ENCODE data around the gene PIEZO1.
A peak's percentile ranks its signal among the peaks of the same experiment; 100 is the strongest.

The PIEZO1 gene

DNA sequence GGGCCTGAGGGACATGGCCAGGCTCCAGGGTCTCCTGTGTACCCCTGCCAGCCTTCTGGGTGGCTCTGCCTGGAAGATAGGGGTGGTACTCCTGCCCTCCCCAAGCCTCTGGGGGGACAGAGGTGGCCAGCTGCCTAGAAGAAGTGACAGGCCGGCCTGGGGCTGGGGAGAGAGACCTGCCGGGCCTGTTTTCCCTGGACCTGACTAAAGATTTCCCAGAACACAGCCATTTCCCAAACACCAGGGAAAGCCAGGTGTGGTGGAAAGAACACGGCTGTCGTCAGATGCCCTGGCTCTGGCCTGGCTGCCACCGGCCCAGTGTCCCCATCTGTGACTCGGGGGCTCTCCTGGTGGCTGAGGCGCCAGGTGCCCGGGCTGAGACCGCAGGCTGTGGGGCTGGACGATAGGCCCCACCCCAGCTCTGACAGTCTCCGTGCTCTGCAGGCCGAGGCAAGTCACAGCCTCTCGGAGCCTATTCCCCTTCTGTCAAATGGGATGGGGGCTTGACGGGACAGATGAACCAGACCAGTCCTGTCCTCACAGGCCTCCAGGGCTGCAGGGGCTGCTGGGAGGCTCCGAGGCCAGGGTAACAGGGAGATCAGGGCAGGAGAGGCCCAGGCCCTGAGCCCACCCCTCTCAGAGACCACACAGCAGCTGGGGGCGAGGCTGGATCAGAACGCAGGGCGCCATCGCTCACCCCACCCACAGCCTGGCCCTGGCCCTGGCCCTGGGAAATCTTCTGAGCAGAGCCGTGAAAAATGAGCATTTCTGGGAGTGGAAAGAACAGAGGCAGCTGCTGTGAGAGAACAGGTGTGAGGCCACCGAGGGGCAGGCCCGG, 45.7 kb downstream of the PIEZO1 start:
- Histone ChIP-seq H3K4me3 (ENCODE audit: low read depth in 1 of 2, low read length in 2 of 2) (no peak overlapping the region), H3K36me3 (ENCODE audit: insufficient read depth, low read length) (peaks cover 49% of the 10 kb centered on the region), H3K9ac (ENCODE audit: low read length) (no peak overlapping the region), H3K4me1 (ENCODE audit: insufficient read depth, low read length) (peaks cover 15% of the 10 kb centered on the region), H3K9me3 (ENCODE audit: low read length) (no peaks in the 10 kb centered on the region), H3K27ac (ENCODE audit: low read depth, low read length) (peak overlapping the region; percentile 21), H3K27me3 (ENCODE audit: control insufficient read depth in 1 of 2, insufficient read depth in 2 of 2, low read length in 2 of 2) (no peaks in the 10 kb centered on the region)

DNA sequence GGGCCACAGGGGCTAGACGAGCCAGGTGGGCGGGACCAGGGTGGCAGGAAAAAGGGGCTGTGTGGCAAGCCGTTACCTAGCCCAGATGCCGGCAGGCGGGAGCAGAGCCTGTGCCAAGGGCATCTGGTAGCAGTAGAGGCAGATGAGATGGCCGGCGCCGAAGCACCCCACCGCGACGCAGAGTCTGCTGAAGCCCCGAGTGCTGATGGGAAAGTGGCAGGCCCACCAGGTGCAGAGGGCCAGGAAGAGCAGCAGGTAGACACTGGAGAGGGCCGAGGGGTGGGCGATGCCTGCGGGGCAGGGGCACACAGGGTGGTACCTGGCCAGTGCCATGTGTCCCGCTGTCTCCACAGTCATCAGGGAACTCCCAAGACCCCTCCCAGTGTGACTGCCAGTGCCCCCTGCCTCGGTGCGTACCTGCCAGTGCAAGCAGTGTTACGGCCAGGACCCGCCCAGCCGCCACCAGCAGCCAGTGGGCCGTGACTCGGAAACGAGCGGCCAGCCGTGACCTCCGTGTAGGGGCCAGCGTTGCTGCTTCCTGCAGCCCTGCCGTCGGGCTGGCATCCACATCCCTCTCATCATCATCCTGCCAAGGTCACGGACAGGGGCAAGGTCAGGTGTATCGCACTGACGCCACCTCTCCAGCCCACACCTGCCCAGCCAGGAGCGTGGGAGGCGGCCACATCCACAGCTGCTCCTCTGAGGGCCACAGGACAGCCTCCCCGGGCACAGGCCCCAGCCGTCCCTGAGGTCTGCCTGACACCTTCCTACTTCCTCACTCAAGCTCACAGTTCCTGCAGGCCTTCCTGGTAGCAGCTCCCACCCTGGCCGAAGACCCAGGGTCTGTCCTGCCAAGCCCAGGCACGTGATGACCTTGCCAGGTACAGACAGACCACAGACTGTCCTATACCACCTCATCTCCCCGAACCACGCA, 46.6 kb downstream of the PIEZO1 start:
- peaks cover 56% of the 10 kb centered on the region for H3K36me3 ChIP-seq (ENCODE audit: insufficient read depth, low read length)
- no peaks in the 10 kb centered on the region for H3K27me3 ChIP-seq (ENCODE audit: control insufficient read depth in 1 of 2, insufficient read depth in 2 of 2, low read length in 2 of 2)
- no peak overlapping the region for H3K9ac ChIP-seq (ENCODE audit: low read length)
- peaks cover 6% of the 10 kb centered on the region for H3K4me1 ChIP-seq (ENCODE audit: insufficient read depth, low read length)
- H3K9me3 ChIP-seq (ENCODE audit: low read length) = no peaks in the 10 kb centered on the region
- no peak overlapping the region for H3K4me3 ChIP-seq (ENCODE audit: low read depth in 1 of 2, low read length in 2 of 2)
- no peak overlapping the region for H3K27ac ChIP-seq (ENCODE audit: low read depth, low read length)

DNA sequence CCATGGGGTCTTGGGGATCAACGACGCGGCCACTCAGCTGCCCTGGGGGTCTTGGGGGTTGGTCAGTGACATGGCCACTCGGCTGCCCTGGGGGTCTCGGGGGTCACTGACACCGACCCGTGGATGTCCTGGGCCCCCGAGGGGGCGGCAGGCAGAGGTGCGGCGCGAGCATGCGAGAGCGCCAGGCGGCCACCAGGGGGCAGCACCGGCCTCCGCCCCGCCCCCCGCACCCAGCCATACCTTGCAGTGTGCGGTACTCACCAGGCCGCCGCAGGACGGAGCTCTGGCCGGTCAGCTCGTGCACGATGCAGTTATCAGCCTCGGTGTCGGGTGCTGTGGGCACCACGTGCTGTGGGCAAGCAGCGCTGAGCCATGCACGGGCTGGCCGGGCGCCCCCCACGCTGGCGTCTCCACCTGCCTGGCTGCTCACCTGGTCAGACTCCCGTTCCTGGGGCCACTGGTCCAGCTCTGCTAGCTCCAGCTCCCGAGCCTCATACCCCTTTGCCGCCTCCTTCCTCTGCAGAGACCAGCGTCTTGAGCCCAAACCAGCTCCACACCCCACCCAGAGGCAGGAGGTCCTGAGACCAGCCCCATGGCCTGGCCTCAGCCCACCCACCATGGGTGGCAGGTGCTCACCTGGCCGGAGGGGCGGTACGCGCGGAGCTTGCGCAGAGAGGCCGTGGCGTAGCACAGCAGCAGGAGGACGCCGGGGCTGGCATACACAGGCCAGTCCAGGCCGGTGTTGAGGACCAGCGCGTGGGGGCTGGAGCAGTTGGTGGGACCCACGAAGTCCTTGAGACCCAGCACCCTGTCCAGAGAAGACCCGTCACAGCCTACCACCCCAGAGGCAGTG, 47.5 kb downstream of the PIEZO1 start:
- H3K27me3 ChIP-seq (ENCODE audit: control insufficient read depth in 1 of 2, insufficient read depth in 2 of 2, low read length in 2 of 2) = no peaks in the 10 kb centered on the region
- H3K36me3 ChIP-seq (ENCODE audit: insufficient read depth, low read length) = peaks cover 52% of the 10 kb centered on the region
- H3K27ac ChIP-seq (ENCODE audit: low read depth, low read length) = no peak overlapping the region
- no peak overlapping the region for H3K9ac ChIP-seq (ENCODE audit: low read length)
- H3K4me3 ChIP-seq (ENCODE audit: low read depth in 1 of 2, low read length in 2 of 2) = no peak overlapping the region
- H3K9me3 ChIP-seq (ENCODE audit: low read length) = no peaks in the 10 kb centered on the region
- peaks cover 4% of the 10 kb centered on the region for H3K4me1 ChIP-seq (ENCODE audit: insufficient read depth, low read length)

DNA sequence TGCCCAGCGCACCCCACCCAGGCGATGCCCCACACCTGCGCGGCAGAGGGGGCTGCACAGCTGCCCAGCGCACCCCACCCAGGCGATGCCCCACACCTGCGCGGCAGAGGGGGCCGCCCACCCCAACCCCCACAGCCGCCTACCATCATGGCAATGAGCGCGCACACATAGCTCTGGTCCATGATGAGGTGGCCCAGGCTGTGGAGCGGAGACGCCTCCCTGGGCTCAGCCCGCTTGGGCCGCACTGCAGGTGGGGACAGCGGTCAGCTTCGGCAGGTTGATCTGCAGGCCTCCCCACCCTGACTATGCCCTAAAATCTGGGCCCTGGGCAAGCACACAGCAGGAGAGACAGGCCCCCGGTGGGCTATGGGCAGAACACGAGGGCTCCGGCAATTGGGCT, 48.5 kb downstream of the PIEZO1 start:
- no peak overlapping the region for H3K27ac ChIP-seq (ENCODE audit: low read depth, low read length)
- peaks cover 4% of the 10 kb centered on the region for H3K4me1 ChIP-seq (ENCODE audit: insufficient read depth, low read length)
- H3K4me3 ChIP-seq (ENCODE audit: low read depth in 1 of 2, low read length in 2 of 2) = no peak overlapping the region
- H3K9me3 ChIP-seq (ENCODE audit: low read length) = no peaks in the 10 kb centered on the region
- H3K27me3 ChIP-seq (ENCODE audit: control insufficient read depth in 1 of 2, insufficient read depth in 2 of 2, low read length in 2 of 2) = no peaks in the 10 kb centered on the region
- H3K36me3 ChIP-seq (ENCODE audit: insufficient read depth, low read length) = peaks cover 52% of the 10 kb centered on the region
- H3K9ac ChIP-seq (ENCODE audit: low read length) = no peak overlapping the region

DNA sequence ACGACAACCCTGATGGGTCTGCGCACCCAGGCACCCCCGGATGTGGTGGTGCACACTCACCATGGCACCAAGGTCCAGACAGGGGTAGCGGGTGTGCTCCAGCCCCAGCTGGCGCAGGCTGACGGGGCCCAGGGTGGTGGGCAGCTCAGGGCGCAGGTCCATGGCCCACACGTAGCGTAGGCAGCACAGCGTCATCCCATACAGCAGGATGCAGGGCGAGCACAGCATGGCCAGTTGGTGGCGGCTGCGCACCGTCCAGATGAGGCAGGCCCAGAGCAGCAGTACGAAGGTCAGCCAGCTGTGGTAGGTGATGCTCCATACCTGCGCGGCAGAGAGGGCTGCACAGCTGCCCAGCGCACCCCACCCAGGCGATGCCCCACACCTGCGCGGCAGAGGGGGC, 48.9 kb downstream of the PIEZO1 start:
- Histone ChIP-seq H3K9me3 (ENCODE audit: low read length) (no peaks in the 10 kb centered on the region), H3K4me1 (ENCODE audit: insufficient read depth, low read length) (peaks cover 4% of the 10 kb centered on the region), H3K9ac (ENCODE audit: low read length) (no peak overlapping the region), H3K27me3 (ENCODE audit: control insufficient read depth in 1 of 2, insufficient read depth in 2 of 2, low read length in 2 of 2) (no peaks in the 10 kb centered on the region), H3K36me3 (ENCODE audit: insufficient read depth, low read length) (peaks cover 52% of the 10 kb centered on the region), H3K4me3 (ENCODE audit: low read depth in 1 of 2, low read length in 2 of 2) (no peak overlapping the region), H3K27ac (ENCODE audit: low read depth, low read length) (no peak overlapping the region)

DNA sequence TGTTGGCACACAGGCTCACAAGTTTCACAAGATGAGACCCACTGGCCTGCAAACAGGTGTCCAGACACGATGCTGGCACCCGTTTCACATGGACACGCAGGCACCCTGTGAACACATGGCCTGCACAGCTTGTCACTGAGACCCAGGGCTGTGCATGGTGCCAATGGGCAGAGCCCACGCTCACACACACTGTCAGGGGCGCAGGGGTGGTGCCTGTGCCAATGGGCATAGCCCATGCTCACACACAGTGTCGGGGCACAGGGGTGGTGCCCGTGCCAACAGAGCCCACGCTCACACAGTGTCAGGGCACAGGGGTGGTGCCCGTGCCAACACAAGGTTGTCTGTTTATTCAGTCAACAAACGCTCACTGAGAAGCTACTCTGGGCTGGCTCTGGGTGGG, 49.4 kb downstream of the PIEZO1 start:
- Histone ChIP-seq H3K27me3 (ENCODE audit: control insufficient read depth in 1 of 2, insufficient read depth in 2 of 2, low read length in 2 of 2) (no peaks in the 10 kb centered on the region), H3K27ac (ENCODE audit: low read depth, low read length) (no peak overlapping the region), H3K36me3 (ENCODE audit: insufficient read depth, low read length) (peaks cover 52% of the 10 kb centered on the region), H3K4me3 (ENCODE audit: low read depth in 1 of 2, low read length in 2 of 2) (no peak overlapping the region), H3K9ac (ENCODE audit: low read length) (no peak overlapping the region), H3K9me3 (ENCODE audit: low read length) (no peaks in the 10 kb centered on the region), H3K4me1 (ENCODE audit: insufficient read depth, low read length) (peaks cover 4% of the 10 kb centered on the region)

DNA sequence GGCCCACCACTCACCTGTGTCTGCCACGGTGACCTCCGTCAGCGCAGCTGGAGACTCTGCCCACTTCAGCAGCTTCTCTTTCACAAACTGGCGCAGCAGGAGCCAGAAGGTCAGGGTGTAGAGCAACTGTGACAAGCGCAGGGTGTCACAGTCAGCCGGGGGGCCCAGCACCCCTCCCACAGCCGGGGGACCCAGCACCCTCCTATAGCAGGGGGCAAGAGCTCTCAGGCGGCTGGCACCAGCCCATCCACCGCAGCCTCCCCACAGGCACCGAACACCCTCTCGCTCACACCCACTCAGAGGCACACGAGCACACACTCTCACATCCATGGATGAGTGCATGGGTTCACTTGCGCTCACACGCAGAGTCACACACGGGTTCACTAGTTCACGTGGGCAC, 49.9 kb downstream of the PIEZO1 start:
- no peaks in the 10 kb centered on the region for H3K27me3 ChIP-seq (ENCODE audit: control insufficient read depth in 1 of 2, insufficient read depth in 2 of 2, low read length in 2 of 2)
- H3K4me3 ChIP-seq (ENCODE audit: low read depth in 1 of 2, low read length in 2 of 2) = no peak overlapping the region
- H3K4me1 ChIP-seq (ENCODE audit: insufficient read depth, low read length) = peaks cover 4% of the 10 kb centered on the region
- H3K27ac ChIP-seq (ENCODE audit: low read depth, low read length) = no peak overlapping the region
- no peaks in the 10 kb centered on the region for H3K9me3 ChIP-seq (ENCODE audit: low read length)
- H3K36me3 ChIP-seq (ENCODE audit: insufficient read depth, low read length) = peaks cover 49% of the 10 kb centered on the region
- no peak overlapping the region for H3K9ac ChIP-seq (ENCODE audit: low read length)

DNA sequence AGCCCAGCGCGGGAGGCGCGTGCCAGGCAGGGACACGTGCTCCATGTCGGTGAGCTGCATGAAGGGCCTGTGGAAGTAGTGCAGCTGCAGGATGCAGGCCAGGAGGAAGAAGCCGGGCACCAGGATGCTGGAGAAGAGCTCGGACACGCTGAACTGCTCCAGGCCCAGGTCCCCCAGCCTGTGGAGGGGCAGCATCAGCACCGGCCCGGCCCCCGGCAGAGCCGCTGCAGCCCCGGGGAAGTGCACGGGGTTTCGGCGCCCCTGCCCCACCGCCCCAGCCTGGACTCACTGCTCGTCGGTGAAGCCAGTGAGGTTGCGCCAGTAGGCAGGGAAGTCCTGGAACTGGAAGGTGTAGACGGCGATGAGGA, 50.7 kb downstream of the PIEZO1 start:
- Histone ChIP-seq H3K4me3 (ENCODE audit: low read depth in 1 of 2, low read length in 2 of 2) (no peak overlapping the region), H3K9me3 (ENCODE audit: low read length) (no peaks in the 10 kb centered on the region), H3K9ac (ENCODE audit: low read length) (no peak overlapping the region), H3K27ac (ENCODE audit: low read depth, low read length) (no peak overlapping the region), H3K27me3 (ENCODE audit: control insufficient read depth in 1 of 2, insufficient read depth in 2 of 2, low read length in 2 of 2) (no peaks in the 10 kb centered on the region), H3K36me3 (ENCODE audit: insufficient read depth, low read length) (peaks cover 49% of the 10 kb centered on the region), H3K4me1 (ENCODE audit: insufficient read depth, low read length) (peaks cover 4% of the 10 kb centered on the region)

DNA sequence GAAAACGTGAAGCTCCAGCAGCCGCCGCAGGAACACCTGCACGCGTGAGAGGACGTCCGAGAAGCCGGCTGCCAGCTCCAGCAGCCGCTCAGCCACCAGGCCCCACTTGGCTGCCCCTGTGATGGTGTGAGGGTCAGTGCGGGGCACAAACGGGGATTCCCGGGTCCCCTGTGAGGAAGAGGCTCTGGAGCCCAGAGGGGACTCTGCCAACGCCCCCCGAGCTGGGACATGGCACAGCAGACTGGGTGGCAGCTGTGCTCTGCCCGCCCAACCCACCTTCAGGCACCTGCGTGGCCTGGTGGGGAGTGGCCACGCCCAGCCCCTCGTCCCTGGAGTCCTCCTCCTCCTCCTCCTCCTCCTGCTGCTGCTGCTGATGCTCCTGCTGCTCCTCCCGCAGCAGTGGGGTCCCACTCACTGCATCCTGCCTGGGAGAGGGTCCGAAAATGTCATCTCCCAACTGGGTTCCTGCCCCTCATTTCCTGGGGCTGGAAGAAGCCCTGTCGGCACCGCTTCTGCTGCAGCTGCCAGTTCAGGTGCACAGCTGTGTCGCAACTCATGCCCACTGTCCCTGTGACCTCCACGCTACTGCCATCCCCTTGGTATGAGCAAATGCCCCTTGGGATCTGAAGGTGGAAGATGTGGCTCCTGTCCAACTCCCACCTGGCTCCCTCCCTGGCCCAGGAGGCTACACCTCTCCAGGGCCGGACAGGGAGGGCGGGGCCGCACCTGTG, 51.2 kb downstream of the PIEZO1 start:
- H3K4me1 ChIP-seq (ENCODE audit: insufficient read depth, low read length) = peaks cover 4% of the 10 kb centered on the region
- H3K9ac ChIP-seq (ENCODE audit: low read length) = no peak overlapping the region
- no peak overlapping the region for H3K27ac ChIP-seq (ENCODE audit: low read depth, low read length)
- no peak overlapping the region for H3K4me3 ChIP-seq (ENCODE audit: low read depth in 1 of 2, low read length in 2 of 2)
- H3K27me3 ChIP-seq (ENCODE audit: control insufficient read depth in 1 of 2, insufficient read depth in 2 of 2, low read length in 2 of 2) = no peaks in the 10 kb centered on the region
- peaks cover 49% of the 10 kb centered on the region for H3K36me3 ChIP-seq (ENCODE audit: insufficient read depth, low read length)
- no peaks in the 10 kb centered on the region for H3K9me3 ChIP-seq (ENCODE audit: low read length)

DNA sequence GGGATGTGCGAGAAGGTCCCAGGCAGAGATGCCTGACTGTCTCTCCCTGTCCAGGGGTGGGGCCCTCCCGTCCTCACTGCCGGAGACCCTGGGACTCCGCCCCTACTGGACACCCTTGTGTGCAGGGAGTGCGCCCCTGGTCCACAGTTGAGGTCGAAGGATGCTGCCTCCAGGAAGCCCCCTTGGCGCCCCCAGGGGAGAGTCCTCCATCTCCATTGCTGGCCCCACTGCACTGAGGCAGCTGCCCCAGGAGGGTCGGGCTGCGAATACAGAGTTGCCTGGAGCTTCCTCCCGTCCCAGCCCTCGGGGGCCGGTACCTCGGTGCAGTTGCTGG, 52.1 kb downstream of the PIEZO1 start:
- no peaks in the 10 kb centered on the region for H3K9me3 ChIP-seq (ENCODE audit: low read length)
- no peak overlapping the region for H3K4me3 ChIP-seq (ENCODE audit: low read depth in 1 of 2, low read length in 2 of 2)
- no peak overlapping the region for H3K27ac ChIP-seq (ENCODE audit: low read depth, low read length)
- peaks cover 4% of the 10 kb centered on the region for H3K4me1 ChIP-seq (ENCODE audit: insufficient read depth, low read length)
- no peak overlapping the region for H3K9ac ChIP-seq (ENCODE audit: low read length)
- no peaks in the 10 kb centered on the region for H3K27me3 ChIP-seq (ENCODE audit: control insufficient read depth in 1 of 2, insufficient read depth in 2 of 2, low read length in 2 of 2)
- peaks cover 48% of the 10 kb centered on the region for H3K36me3 ChIP-seq (ENCODE audit: insufficient read depth, low read length)

All from muscle layer of colon (tissue), 2 donors.